Dendritic cell treated with granulocyte-macrophage colony-stimulating factor and Interleukin-4, amounts not matched to agents 40 ng/mL and 50 ng/mL, for 4 days (primary cell): ENCODE measurements around the gene SLC27A3.

Experiments
- H3K27ac Mint-ChIP-seq: one replicate; pipeline ENCODE4 v1.8.0; 2022; ENCODE audit warnings: mild to moderate bottlenecking, mixed read lengths
- H3K27me3 Mint-ChIP-seq: one replicate; pipeline ENCODE4 v1.8.0; 2022; ENCODE audit warnings: mild to moderate bottlenecking, mixed read lengths
- H3K36me3 Mint-ChIP-seq: one replicate; pipeline ENCODE4 v1.8.0; 2022; ENCODE audit warnings: low read depth, mixed read lengths
- H3K4me1 Mint-ChIP-seq: one replicate; pipeline ENCODE4 v1.8.0; 2022; ENCODE audit warnings: low read depth, mixed read lengths
- H3K4me3 Mint-ChIP-seq: one replicate; pipeline ENCODE4 v1.8.0; 2022; ENCODE audit warnings: mild to moderate bottlenecking, moderate library complexity, mixed read lengths
- H3K9me3 Mint-ChIP-seq: one replicate; pipeline ENCODE4 v1.8.0; 2022; ENCODE audit warnings: mixed read lengths
- intact Hi-C: fragments of 100-400 bp; cut with micrococcal nuclease; formaldehyde crosslinking; loops from one replicate; pipeline ENCODE4 v1.15.0; 2022

Gene SLC27A3, protein sequence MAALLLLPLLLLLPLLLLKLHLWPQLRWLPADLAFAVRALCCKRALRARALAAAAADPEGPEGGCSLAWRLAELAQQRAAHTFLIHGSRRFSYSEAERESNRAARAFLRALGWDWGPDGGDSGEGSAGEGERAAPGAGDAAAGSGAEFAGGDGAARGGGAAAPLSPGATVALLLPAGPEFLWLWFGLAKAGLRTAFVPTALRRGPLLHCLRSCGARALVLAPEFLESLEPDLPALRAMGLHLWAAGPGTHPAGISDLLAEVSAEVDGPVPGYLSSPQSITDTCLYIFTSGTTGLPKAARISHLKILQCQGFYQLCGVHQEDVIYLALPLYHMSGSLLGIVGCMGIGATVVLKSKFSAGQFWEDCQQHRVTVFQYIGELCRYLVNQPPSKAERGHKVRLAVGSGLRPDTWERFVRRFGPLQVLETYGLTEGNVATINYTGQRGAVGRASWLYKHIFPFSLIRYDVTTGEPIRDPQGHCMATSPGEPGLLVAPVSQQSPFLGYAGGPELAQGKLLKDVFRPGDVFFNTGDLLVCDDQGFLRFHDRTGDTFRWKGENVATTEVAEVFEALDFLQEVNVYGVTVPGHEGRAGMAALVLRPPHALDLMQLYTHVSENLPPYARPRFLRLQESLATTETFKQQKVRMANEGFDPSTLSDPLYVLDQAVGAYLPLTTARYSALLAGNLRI

DNA sequence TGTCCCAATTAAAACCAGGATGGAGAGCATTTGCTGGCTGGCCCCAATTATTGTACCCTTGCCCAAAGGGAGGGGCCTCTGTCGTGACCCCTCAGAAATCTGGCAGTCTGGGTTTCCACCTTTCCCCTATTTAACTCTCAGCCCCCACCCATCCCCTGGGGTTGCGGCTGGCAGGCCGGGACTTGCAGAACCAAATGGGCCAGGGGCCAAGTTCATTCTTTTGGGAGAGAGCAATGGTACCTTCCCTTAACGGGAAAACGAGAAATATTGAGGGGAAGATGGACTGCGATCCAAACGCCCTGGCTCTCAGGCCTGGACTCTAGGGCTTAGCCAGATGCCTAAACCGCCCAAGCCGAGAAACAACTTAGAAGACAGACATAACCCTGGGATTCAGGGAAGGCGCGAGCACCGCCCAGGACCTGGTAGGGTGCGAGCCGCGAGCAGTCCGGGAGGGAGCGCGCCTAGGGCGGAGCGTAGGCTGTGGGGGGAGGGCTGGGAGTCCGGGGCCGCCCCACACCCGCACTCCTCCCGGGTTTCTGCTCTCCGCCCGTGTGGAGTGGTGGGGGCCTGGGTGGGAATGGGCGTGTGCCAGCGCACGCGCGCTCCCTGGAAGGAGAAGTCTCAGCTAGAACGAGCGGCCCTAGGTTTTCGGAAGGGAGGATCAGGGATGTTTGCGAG lies at the start of gene SLC27A3:
TSS of gene SLC27A3 (plus strand) at position 628 of the 678 bp plus-strand sequence. CDS start 91 bp downstream, outside the sequence.
- H3K9me3 Mint-ChIP-seq = no peaks in the 10 kb centered on the region
- peaks cover 81% of the 10 kb centered on the region for H3K36me3 Mint-ChIP-seq
- H3K4me3 Mint-ChIP-seq = peak within 1 kb of the TSS; percentile 84
- H3K27ac Mint-ChIP-seq = peak within 1 kb of the TSS; percentile 83
- H3K27me3 Mint-ChIP-seq = no peaks in the 10 kb centered on the region
- intact Hi-C loops = no loop called here
- H3K4me1 Mint-ChIP-seq = peaks cover 90% of the 10 kb centered on the region

DNA sequence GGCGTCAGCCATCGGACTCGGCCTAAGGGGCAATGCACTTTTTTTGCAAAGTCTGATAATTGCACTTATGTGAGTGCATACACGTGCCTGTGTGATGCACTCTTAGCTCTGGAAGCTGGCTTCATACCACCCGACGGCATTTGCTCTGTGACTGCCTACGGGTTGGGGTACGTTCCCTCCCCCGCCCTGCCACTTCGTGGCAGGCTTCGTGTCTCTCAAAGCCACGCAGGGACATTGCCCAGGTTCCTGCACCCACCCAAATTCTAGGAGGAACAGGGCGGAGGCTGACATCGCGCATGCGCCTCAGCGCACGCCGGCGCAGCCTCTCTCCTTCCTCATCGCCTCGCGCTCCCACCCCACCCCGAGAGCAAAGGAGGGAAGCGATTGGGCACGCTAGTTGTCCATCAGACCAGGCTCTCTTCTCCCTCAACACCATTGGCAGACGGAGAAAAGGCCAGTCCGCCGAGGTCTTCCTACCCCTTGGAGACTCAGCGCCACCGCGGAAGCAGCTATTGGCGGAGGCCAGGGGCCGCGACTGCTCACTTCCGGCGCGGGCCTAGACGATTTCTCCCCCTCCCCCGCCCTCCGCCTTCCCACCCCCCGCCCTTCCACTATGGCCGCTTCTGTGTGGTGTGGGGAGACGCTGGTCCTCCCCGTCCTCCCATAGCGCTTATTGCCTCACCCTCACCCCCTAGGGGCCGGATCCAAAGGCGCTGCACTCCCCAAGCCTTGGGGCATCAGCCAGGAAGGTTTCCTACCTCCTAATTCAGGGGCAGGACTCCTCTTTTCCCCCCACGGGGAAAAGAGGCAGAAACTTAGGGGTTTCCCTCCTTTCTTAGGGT lies 47.5 kb upstream of the SLC27A3 start, which contains the start of gene INTS3:
TSS of gene INTS3 (plus strand) at position 588 of the 842 bp plus-strand sequence. CDS start 585 bp downstream, outside the sequence.
- Mint-ChIP-seq H3K9me3 (no peaks in the 10 kb centered on the region), H3K4me1 (peaks cover 28% of the 10 kb centered on the region), H3K27ac (peak within 1 kb of the TSS; percentile 99), H3K4me3 (peak within 1 kb of the TSS; percentile 95), H3K27me3 (no peaks in the 10 kb centered on the region), H3K36me3 (peaks cover 23% of the 10 kb centered on the region)
- intact Hi-C loops = no loop called here

DNA sequence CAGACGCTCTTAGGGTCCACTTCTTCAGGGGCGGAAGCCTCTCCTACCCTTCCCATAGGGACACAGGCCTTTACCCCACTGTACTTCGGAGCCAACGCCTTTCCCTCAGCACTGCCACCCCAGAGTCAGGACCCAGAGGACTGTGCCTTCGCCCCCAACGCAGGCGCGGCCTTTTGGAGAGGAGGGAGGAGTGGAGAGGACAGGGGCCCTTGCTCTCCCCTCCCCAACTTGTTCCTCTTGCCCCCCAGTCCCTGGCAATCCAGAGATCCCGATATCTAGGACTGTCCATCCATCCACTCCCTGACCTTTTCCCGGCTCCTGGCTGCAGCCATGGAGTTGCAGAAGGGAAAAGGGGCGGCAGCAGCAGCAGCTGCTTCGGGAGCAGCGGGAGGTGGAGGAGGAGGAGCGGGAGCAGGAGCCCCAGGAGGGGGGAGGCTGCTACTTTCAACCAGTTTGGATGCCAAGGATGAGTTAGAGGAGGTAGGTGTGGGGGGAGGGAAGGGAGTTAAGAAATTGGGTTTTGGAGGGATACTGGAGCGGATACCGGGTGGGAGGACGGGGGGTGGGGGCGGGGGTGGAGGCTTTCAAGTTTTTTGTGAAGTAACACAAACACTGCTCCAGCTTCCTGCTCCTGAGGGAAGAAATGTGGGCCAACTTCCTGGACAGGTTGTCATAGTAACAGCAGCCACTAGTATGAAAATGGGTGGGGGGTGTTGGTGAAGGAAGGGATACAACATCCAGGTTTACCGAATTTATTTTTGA lies 46.7 kb upstream of the SLC27A3 start:
- Mint-ChIP-seq H3K4me3 (peak overlapping the region; percentile 95), H3K27me3 (no peaks in the 10 kb centered on the region), H3K4me1 (peaks cover 30% of the 10 kb centered on the region), H3K27ac (peak overlapping the region; percentile 99), H3K9me3 (no peaks in the 10 kb centered on the region), H3K36me3 (peaks cover 23% of the 10 kb centered on the region)
- intact Hi-C loops = no loop called here

DNA sequence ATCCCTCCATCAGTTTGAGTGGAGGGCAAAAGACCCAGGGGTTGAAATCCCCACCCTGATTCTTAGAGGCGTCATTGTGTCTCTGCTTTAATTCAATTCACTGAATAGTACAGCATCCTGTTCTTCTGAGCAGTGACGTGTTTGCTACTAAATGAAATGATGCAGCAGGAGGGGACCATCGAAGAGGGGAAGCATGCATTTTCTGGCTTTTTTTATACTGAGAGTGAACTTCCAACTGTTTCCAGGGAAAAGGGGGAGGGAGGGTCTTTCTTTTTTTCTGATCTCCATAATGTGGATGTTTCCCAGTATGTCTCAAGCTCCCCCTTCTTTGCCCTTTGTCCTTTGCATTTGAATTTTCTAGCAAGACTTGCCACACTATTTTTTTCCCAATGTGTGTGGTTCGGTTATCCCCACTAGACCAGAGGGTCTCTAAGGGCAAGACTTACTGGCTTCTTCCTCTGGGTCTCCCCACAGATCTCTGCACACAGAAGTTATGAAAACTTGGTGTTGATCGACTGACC lies 44.7 kb upstream of the SLC27A3 start:
- intact Hi-C loops = no loop called here
- no peak overlapping the region for H3K4me3 Mint-ChIP-seq
- no peaks in the 10 kb centered on the region for H3K9me3 Mint-ChIP-seq
- H3K27me3 Mint-ChIP-seq = no peaks in the 10 kb centered on the region
- peaks cover 23% of the 10 kb centered on the region for H3K36me3 Mint-ChIP-seq
- peaks cover 50% of the 10 kb centered on the region for H3K4me1 Mint-ChIP-seq
- H3K27ac Mint-ChIP-seq = peak overlapping the region; percentile 24

DNA sequence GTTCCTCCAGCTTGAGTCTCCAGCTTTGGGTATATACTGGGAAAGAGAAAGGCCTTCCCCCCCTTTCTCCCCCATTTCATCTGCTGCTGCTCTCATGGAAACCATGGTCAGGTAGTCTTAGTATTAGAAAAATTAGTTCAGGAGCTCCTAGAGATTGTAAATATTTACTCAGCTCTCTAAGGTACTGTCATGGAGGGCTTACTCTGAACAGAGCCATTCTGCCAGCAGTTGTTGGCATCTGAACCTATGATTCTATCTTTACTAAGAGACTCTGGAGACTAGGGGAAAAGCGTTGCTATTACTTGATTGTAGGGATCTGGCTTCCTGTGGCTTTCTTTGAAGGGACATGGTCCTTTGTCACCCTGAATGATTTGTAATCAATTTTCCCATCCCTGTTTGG lies 41.2 kb upstream of the SLC27A3 start:
- Mint-ChIP-seq H3K4me1 (peaks cover 48% of the 10 kb centered on the region), H3K4me3 (no peak overlapping the region), H3K36me3 (peaks cover 25% of the 10 kb centered on the region), H3K9me3 (no peaks in the 10 kb centered on the region), H3K27ac (peak overlapping the region; percentile 84), H3K27me3 (no peaks in the 10 kb centered on the region)
- intact Hi-C loops = no loop called here

DNA sequence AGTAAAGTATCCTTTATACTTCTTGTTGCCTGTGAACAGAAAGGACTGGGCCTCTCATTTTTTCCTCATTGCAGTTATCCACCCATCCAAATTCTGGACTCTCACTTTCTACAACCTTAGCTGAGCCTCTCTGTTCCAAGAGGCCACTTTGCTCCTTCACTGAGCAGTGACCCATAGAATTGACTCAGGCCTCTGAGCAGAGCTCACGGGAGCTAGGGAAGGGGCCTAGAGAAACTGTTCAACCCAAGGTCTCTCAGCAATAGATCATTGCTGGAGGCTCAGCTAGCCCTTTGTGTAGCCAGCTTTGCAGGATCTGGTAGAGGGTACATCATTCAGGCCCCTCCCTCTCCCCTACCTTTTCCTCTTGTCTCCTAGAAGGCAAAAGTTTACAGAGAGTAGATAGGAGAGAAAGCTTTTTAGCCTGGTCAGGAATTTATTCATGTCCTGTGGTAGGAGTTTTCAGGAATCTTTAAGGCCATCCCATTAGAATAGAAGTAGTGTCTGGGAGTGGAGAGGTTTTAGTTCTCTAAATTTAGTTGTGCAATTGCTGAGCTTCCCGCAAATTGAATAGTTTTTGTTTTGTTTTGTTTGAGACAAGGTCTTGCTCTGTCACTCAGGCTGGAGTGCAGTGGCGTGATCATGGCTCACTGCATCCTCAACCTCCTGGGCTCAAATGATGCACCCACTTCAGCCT lies 40.7 kb upstream of the SLC27A3 start:
- H3K36me3 Mint-ChIP-seq = peaks cover 30% of the 10 kb centered on the region

DNA sequence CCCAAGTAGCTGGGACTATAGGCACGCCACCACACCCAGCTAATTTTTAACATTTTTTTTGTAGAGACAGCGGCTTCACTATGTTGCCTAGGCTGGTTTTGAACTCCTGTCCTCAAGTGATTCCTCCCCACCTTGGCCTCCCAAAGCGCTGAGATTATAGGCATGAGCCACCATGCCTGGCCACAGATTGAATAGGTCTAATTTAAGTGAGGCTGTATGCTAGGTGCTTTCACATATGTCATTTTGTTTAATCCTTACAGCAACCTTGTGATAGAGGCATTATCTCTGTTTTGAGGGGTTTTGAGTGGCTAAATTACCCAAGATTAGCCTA lies 40.2 kb upstream of the SLC27A3 start:
- peak overlapping the region; percentile 84 for H3K27ac Mint-ChIP-seq
- H3K4me3 Mint-ChIP-seq = no peak overlapping the region
- H3K36me3 Mint-ChIP-seq = peaks cover 34% of the 10 kb centered on the region
- no peaks in the 10 kb centered on the region for H3K27me3 Mint-ChIP-seq
- H3K4me1 Mint-ChIP-seq = peaks cover 38% of the 10 kb centered on the region
- intact Hi-C loops = no loop called here
- H3K9me3 Mint-ChIP-seq = no peaks in the 10 kb centered on the region

More for the DNA sequence above, 40.7 kb upstream of the SLC27A3 start:
- Mint-ChIP-seq H3K27ac (peak overlapping the region; percentile 84), H3K9me3 (no peaks in the 10 kb centered on the region), H3K27me3 (no peaks in the 10 kb centered on the region), H3K4me1 (peaks cover 43% of the 10 kb centered on the region), H3K4me3 (no peak overlapping the region)
- intact Hi-C loops = no loop called here

DNA sequence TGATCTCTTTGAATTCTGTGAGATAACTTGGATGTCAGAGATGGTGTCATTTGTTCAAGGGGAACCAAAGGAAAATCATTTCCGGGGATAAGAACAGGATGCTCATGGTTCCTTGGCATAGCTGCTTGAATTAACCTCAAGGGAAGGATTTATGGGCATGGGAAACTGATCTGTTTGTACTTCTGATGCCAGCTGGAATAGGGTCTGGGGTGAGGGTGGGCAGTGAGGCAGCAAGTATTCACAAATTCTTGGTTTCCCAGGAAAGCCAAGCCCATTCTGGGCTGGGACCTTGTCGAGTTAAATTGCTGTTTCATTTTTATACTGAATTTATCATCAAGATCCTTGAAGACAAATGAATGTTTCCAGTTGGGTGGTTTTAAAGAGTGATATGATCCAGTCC lies 33.2 kb upstream of the SLC27A3 start:
- intact Hi-C loops = loop anchor here (10.0 kb wide), 1 partner anchor 227 kb away; no protein-coding TSS in a partner anchor
- Mint-ChIP-seq H3K27ac (peak overlapping the region; percentile 60), H3K36me3 (peaks cover 83% of the 10 kb centered on the region), H3K27me3 (no peaks in the 10 kb centered on the region), H3K9me3 (no peaks in the 10 kb centered on the region), H3K4me1 (peaks cover 36% of the 10 kb centered on the region), H3K4me3 (no peak overlapping the region)

DNA sequence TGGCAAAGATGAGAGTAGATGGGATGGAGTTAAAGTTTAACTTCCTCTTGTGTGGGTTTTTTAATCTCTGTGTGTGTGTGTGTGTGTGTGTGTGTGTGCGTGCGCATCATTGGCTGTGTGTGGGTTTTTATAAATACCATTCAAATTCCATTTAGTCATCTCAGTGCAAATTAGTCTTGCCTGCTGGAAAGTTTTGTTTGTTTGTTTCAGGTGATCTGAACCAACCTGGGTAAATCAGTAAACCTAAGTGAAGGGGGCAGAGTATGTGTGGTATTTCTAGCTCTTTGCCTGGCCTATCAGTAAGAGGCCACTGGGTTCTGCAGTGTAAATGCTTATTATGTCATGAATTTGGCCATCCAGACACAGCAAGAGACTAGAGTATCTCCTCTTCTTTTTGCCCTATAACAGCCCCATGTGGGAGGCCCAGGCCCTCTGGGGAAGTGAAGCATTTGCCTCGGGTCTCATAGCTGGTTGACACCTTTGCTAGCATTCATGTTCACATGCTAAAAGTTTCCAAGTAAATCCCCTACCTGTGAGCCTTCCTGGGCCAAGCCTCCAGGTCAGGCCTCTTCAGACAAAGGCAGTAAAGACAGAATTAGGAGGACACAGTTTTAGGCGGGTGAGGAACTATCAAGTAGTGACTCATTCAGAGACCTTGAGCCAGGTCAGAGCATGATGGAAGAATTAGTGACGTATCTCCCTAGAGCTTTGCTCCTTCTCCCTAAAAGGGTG lies 32.6 kb upstream of the SLC27A3 start:
- Mint-ChIP-seq H3K36me3 (peaks cover 86% of the 10 kb centered on the region), H3K4me1 (peaks cover 36% of the 10 kb centered on the region), H3K9me3 (no peaks in the 10 kb centered on the region), H3K27me3 (no peaks in the 10 kb centered on the region), H3K4me3 (no peak overlapping the region), H3K27ac (peak overlapping the region; percentile 60)
- intact Hi-C loops = loop anchor here (10.0 kb wide), 1 partner anchor 228 kb away; no protein-coding TSS in a partner anchor

DNA sequence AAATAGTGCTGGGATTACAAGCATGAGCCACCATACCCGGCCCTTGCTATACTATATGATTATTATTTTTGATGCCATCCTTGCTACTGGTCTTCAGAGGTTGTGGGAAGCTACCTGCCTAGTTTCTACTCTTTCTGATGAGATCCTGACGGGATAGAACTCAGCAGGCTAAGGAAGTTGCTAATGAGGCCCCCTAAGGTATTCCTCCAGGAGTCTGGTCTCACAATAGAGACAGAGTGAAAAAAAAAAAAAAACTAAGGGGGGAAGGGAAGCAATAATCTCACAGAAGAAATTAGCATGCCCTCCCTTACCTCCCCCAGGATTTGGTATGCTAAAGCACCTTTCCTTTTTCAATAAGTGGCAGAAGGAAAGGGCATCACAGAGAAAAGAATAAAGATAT lies 29.8 kb upstream of the SLC27A3 start:
- Mint-ChIP-seq H3K36me3 (peaks cover 91% of the 10 kb centered on the region), H3K4me1 (peaks cover 53% of the 10 kb centered on the region), H3K9me3 (no peaks in the 10 kb centered on the region), H3K4me3 (no peak overlapping the region), H3K27me3 (no peaks in the 10 kb centered on the region), H3K27ac (no peak overlapping the region)
- intact Hi-C loops = loop anchor here (10.0 kb wide), 1 partner anchor 231 kb away; no protein-coding TSS in a partner anchor

DNA sequence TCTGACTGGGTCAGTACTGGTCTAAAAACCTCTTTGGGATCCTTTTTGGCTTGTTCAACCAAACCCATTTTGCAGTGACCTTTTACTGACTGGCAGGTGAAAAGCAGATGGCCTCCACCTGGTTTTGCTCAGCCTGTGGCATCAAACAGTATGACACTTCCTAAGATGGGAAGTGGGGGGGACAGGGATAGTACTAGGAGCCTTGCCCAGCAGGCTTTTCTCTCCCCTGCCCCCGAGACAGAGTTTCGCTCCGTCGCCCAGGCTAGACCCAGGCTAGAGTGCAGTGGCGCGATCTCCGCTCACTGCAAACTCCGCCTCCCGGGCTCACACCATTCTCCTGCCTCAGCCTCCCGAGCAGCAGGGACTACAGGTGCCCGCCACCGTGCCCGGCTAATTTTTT lies 29.0 kb upstream of the SLC27A3 start:
- Mint-ChIP-seq H3K27ac (no peak overlapping the region), H3K4me1 (peaks cover 60% of the 10 kb centered on the region), H3K36me3 (peaks cover 91% of the 10 kb centered on the region), H3K4me3 (no peak overlapping the region), H3K9me3 (no peaks in the 10 kb centered on the region), H3K27me3 (no peaks in the 10 kb centered on the region)
- intact Hi-C loops = loop anchor here (10.0 kb wide), 1 partner anchor 231 kb away; no protein-coding TSS in a partner anchor
